Astrocyte of the cerebellum (primary cell): ENCODE results near the gene ACAT2.

ENCODE experiments used
- DNase-seq: peaks from one replicate; pipeline ENCODE4 v3.0.0-alpha.2; 2011; ENCODE audit warnings: low read depth
- H3K4me3 ChIP-seq: 2 replicates; pipeline ENCODE4 v1.5.1; 2011; ENCODE audit warnings: mild to moderate bottlenecking, low read depth, low read length, moderate library complexity
- in situ Hi-C: cut with HindIII; loops from 2 replicates; pipeline ENCODE4 v1.10.0; 2017; ENCODE audit warnings: low sequenced_read_pairs
- TF ChIP-seq, protein P1 (sequence below): IDR thresholded peaks from 2 replicates; pipeline ENCODE4 v1.5.1; 2012; ENCODE audit warnings: low read length, low read depth, moderate library complexity, mild to moderate bottlenecking; ENCODE audit errors: missing control alignments

ACAT2 gene

DNA sequence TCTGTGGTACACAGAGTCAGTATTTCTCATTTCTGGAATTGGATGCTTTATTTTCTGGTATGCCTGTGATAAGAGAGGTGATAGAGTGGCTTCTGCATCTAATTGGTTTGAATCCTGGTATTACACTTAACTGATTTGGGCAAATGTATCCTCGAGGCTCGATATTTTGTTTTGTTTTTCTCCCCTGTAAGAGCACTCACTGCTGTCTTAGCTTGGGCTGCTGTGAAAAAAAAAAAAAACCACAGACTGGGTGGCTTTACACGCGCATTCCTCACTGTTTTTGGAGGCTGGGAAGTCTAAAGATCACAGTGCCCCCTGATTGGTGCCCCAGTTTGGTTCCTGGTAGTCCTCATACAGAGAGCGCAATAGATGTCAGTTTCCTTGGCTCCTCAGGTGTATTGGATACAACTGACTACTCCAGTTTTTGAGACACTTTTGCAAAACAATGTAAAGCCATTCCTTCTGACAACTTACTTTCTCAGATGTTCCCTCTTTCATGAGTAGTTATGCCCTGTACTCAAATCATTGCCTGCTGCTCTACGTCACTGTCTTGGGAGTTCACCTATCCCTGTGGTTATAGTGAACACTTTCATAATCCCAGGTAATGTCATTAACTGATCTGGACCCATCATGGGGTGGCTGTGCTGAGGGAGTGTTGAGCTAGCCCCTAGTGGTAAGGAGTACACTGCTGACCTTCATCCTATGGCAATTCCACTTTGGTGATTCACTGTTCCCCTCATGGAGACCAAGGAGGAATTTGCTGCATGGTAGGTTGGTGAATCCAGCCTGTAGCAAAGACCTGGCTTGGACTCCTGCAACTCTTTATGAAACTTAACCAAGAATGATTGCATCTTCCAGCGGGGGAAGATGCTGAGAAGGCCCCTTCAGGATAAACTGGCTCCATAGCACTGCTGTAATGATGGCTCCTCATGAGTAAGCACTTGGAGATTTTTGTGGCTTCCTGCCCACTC, 3.5 kb upstream of the ACAT2 start:
- peak; percentile 6 for DNase-seq
- no peak overlapping the region for H3K4me3 ChIP-seq
- TF ChIP-seq, protein P1, sequence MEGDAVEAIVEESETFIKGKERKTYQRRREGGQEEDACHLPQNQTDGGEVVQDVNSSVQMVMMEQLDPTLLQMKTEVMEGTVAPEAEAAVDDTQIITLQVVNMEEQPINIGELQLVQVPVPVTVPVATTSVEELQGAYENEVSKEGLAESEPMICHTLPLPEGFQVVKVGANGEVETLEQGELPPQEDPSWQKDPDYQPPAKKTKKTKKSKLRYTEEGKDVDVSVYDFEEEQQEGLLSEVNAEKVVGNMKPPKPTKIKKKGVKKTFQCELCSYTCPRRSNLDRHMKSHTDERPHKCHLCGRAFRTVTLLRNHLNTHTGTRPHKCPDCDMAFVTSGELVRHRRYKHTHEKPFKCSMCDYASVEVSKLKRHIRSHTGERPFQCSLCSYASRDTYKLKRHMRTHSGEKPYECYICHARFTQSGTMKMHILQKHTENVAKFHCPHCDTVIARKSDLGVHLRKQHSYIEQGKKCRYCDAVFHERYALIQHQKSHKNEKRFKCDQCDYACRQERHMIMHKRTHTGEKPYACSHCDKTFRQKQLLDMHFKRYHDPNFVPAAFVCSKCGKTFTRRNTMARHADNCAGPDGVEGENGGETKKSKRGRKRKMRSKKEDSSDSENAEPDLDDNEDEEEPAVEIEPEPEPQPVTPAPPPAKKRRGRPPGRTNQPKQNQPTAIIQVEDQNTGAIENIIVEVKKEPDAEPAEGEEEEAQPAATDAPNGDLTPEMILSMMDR: peak; percentile 35
- in situ Hi-C loops: no loop called here

DNA sequence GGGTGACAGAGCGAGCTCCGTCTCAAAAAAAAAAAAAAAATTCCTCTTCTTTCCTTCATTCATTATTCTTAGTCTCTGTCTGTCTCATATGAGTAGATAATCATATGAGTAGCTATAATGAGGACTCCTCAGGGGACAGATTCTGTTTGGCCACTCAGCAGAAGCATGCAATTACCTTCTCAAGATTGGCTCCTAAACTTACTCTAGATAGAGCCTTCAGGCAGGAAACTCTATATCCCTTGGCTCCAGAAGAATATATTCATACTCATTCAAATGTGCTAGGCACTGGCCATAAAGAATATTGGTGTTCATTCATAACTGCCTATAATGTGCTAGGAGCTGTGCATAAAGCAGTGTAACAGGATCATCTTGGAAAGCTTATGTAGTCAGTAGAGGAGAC, 2.2 kb upstream of the ACAT2 start:
- in situ Hi-C loops: no loop called here
- H3K4me3 ChIP-seq: no peak overlapping the region
- DNase-seq: no peak
- TF ChIP-seq, protein P1: no peak

DNA sequence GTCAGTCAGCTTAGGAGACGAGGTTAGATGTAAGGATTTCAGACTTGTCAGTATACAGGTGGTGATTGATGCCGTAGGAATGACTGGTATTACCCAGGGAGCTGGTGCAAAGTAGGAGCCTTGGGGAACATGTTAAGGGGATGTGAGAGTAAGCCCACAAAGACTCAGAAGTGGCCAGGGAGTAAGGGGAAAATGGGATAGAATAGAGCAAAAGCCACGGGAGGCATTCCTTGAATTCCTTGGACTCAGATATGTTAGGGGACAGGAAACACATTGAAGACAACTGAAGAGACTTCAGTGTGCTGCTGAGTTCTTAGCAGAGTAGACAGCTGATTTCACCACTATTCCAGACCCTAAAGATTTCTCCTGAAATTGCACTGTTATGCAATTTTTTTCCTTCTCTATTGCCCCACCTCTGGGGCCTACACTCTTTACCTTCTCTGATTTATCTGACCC, 1.2 kb upstream of the ACAT2 start:
- in situ Hi-C loops: no loop called here
- TF ChIP-seq, protein P1: no peak
- peak overlapping the region; percentile 76 for H3K4me3 ChIP-seq
- DNase-seq: peak; percentile 64

DNA sequence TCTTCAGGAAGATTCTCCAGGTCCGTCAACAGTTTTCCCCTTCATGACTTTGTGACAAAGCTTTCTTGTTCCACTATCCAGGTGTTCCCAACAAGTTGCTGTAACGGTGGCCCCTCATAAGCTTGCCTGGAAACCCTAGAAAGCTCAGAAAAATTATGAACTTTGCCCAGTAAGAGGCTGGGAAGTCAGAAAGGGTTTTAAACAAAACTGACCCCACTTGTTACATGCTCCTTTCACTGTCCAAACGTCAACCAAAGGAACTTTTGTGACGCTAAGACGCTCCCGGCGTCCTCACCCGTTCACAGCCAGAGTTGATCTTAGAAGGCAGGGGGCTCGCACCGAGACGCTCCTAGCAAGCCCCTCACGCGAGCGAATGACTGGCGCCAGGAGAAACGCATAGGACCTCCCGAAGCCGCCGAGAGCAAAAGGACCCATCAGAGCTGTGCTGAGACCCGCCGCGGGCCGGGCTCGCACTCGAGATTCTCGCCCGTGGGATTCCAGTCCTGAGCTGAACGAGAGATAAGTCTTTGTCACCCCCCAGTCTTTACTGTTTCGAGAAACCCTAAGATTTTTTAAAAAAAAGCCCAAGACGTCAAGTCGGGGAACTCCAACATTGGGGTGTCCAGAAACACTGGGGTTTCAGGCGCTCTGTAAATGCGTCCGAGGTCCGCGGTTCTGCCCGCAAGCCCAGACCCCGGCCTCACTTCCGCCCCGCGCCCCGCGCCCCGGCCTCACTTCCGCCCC, 544 bp upstream of the ACAT2 start:
- TF ChIP-seq, protein P1: no peak
- in situ Hi-C loops: no loop called here
- DNase-seq: no peak

DNA sequence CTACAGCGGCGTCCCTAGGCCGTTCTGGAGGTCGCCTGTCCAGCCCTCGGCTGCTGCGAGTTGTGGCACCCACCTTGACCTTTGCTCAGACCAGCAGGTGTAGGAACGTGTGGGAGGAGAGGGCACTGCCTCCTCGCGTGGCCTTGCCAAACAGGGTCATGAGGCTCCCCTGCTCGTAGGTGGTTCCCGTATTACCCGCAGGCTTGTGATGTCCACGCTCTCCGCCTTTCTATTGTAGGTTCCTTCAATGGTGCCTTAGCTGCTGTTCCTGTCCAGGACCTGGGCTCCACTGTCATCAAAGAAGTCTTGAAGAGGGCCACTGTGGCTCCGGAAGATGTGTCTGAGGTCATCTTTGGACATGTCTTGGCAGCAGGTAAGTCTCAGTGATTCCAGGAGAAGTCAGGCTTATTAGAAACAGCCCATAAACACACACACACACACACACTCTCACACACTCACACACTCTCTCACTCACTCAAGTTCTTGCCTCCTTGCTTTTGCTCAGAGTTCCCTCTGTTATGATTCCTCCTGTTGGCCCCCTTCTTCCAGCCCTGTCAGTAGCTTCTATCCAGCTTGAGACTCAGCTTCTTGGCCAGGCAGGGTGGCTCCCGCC, 942 bp downstream of the ACAT2 start:
- DNase-seq: no peak
- in situ Hi-C loops: no loop called here
- H3K4me3 ChIP-seq: peak overlapping the region; percentile 76
- TF ChIP-seq, protein P1: no peak

More for the DNA sequence above, 544 bp upstream of the ACAT2 start:
- H3K4me3 ChIP-seq: peak overlapping the region; percentile 76

DNA sequence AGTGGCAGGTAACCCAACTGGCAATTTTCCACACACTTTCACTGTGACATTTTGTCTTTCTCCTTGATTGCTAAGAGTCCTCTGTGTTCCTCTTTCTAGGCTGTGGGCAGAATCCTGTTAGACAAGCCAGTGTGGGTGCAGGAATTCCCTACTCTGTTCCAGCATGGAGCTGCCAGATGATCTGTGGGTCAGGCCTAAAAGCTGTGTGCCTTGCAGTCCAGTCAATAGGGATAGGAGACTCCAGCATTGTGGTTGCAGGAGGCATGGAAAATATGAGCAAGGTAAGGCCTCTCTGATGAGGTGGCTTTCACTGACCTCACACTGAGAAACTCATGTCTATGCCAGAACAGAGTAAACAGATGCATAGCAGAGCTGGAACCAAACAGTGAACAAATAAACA, 5.1 kb downstream of the ACAT2 start:
- DNase-seq: no peak
- TF ChIP-seq, protein P1: no peak
- no peak overlapping the region for H3K4me3 ChIP-seq
- in situ Hi-C loops: no loop called here
